BLaER1 (cell line): ENCODE results near the gene OXLD1.
"Not testable (repeated sequence)": the region's sequence is repeated elsewhere in the genome, so short reads cannot be mapped to it uniquely, and the experiment has no call there.

ENCODE experiments used
- H3K27ac ChIP-seq: shearing (Covaris generic); formaldehyde crosslinking; 2 replicates; pipeline ENCODE4 v1.8.1; 2022
- H3K27me3 ChIP-seq: shearing (Covaris generic); formaldehyde crosslinking; 2 replicates; pipeline ENCODE4 v1.8.1; 2022
- H3K36me3 ChIP-seq: shearing (Covaris generic); formaldehyde crosslinking; 2 replicates; pipeline ENCODE4 v1.8.1; 2022
- H3K4me1 ChIP-seq: shearing (Covaris generic); formaldehyde crosslinking; 2 replicates; pipeline ENCODE4 v1.8.1; 2022
- H3K4me2 ChIP-seq: shearing (Covaris generic); formaldehyde crosslinking; 2 replicates; pipeline ENCODE4 v1.8.1; 2022
- H3K4me3 ChIP-seq: shearing (Covaris generic); formaldehyde crosslinking; 2 replicates; pipeline ENCODE4 v1.8.1; 2022
- H3K9ac ChIP-seq: shearing (Covaris generic); formaldehyde crosslinking; 2 replicates; pipeline ENCODE4 v1.8.1; 2022
- H3K9me3 ChIP-seq: shearing (Covaris generic); formaldehyde crosslinking; 2 replicates; pipeline ENCODE4 v1.8.1; 2022
- H4K20me1 ChIP-seq: shearing (Covaris generic); formaldehyde crosslinking; 2 replicates; pipeline ENCODE4 v1.8.1; 2022
- Cebpa-rat ChIP-seq: shearing (Covaris generic); IDR thresholded peaks from 2 replicates; pipeline ENCODE4 v1.8.1; 2022

The OXLD1 gene

GRCh38 chr17:81683584-81684441, 17.4 kb upstream of the OXLD1 start, which contains the start of the genes ARL16 and HGS:
Gene ARL16 (minus strand): TSS chr17:81683797. CDS start chr17:81683753, 44 bp downstream.
Gene HGS (plus strand): TSS chr17:81684011. CDS start chr17:81684067, 56 bp downstream.
- Histone ChIP-seq H3K9ac (peak within 1 kb of the TSS; percentile 99), H3K9me3 (no peaks in the 10 kb centered on the region), H3K27ac (peak within 1 kb of the TSS; percentile 95), H3K36me3 (peaks cover 63% of the 10 kb centered on the region), H3K4me3 (peak within 1 kb of the TSS; percentile 96), H4K20me1 (peaks cover 59% of the 10 kb centered on the region), H3K27me3 (no peaks in the 10 kb centered on the region), H3K4me1 (peaks cover 56% of the 10 kb centered on the region), H3K4me2 (peak within 1 kb of the TSS; percentile 97)
- no peak for TF ChIP-seq Cebpa-rat

GRCh38 chr17:81683208-81683583, 16.8 kb upstream of the OXLD1 start:
- Histone ChIP-seq H3K36me3 (peaks cover 62% of the 10 kb centered on the region), H3K9me3 (no peaks in the 10 kb centered on the region), H3K4me3 (peak overlapping the region; percentile 96), H3K9ac (peak overlapping the region; percentile 99), H4K20me1 (peaks cover 53% of the 10 kb centered on the region), H3K27me3 (no peaks in the 10 kb centered on the region), H3K4me1 (peaks cover 60% of the 10 kb centered on the region), H3K27ac (peak overlapping the region; percentile 95), H3K4me2 (peak overlapping the region; percentile 93)
- no peak for TF ChIP-seq Cebpa-rat

GRCh38 chr17:81682565-81683207, 16.3 kb upstream of the OXLD1 start:
- peak overlapping the region; percentile 95 for H3K27ac ChIP-seq
- H3K27me3 ChIP-seq, result no peaks in the 10 kb centered on the region
- peak overlapping the region; percentile 99 for H3K9ac ChIP-seq
- peak overlapping the region; percentile 93 for H3K4me2 ChIP-seq
- peak overlapping the region; percentile 96 for H3K4me3 ChIP-seq
- H3K36me3 ChIP-seq, result peaks cover 57% of the 10 kb centered on the region
- H3K4me1 ChIP-seq, result peaks cover 65% of the 10 kb centered on the region
- peaks cover 48% of the 10 kb centered on the region for H4K20me1 ChIP-seq
- TF ChIP-seq Cebpa-rat, result no peak
- H3K9me3 ChIP-seq, result no peaks in the 10 kb centered on the region

- peak overlapping the region; percentile 93 for H3K4me2 ChIP-seq
Observed at GRCh38 chr17:81681672-81682071, 15.3 kb upstream of the OXLD1 start.

GRCh38 chr17:81680150-81680549, 13.7 kb upstream of the OXLD1 start:
- no peak for TF ChIP-seq Cebpa-rat
- Histone ChIP-seq H4K20me1 (peaks cover 22% of the 10 kb centered on the region), H3K27ac (peak overlapping the region; percentile 65), H3K9ac (0 out of 2 replicates have a peak overlapping the region, but pooled peaks have one; percentile 19), H3K4me3 (no peak overlapping the region), H3K36me3 (peaks cover 32% of the 10 kb centered on the region), H3K4me1 (peaks cover 82% of the 10 kb centered on the region), H3K27me3 (no peaks in the 10 kb centered on the region), H3K4me2 (peak overlapping the region; percentile 93), H3K9me3 (no peaks in the 10 kb centered on the region)

More at GRCh38 chr17:81681672-81682071, 15.3 kb upstream of the OXLD1 start:
- peak overlapping the region; percentile 96 for H3K4me3 ChIP-seq
- no peak for TF ChIP-seq Cebpa-rat
- H3K27ac ChIP-seq, result peak overlapping the region; percentile 95
- peaks cover 37% of the 10 kb centered on the region for H4K20me1 ChIP-seq
- H3K9me3 ChIP-seq, result no peaks in the 10 kb centered on the region
- no peaks in the 10 kb centered on the region for H3K27me3 ChIP-seq
- H3K4me1 ChIP-seq, result peaks cover 75% of the 10 kb centered on the region
- H3K36me3 ChIP-seq, result peaks cover 47% of the 10 kb centered on the region
- H3K9ac ChIP-seq, result peak overlapping the region; percentile 99

GRCh38 chr17:81676906-81677305, 10.5 kb upstream of the OXLD1 start:
- Histone ChIP-seq H3K4me1 (peaks cover 96% of the 10 kb centered on the region), H3K36me3 (peaks cover 62% of the 10 kb centered on the region)

GRCh38 chr17:81675515-81676221, 9.3 kb upstream of the OXLD1 start:
- not testable (repeated sequence) for H3K9me3 ChIP-seq, H3K27me3 ChIP-seq
- H3K9ac ChIP-seq, result peak overlapping the region; percentile 81
- peaks cover 66% of the 10 kb centered on the region for H3K36me3 ChIP-seq
- peak overlapping the region; percentile 98 for H3K4me2 ChIP-seq
- peak overlapping the region; percentile 50 for H3K4me3 ChIP-seq
- peaks cover 88% of the 10 kb centered on the region for H3K4me1 ChIP-seq
- H4K20me1 ChIP-seq, result peaks cover 23% of the 10 kb centered on the region; the same call in 1 of the 2 replicates
- peak overlapping the region; percentile 91 for H3K27ac ChIP-seq

More at GRCh38 chr17:81676906-81677305, 10.5 kb upstream of the OXLD1 start:
- peak overlapping the region; percentile 59 for H3K9ac ChIP-seq
- no peaks in the 10 kb centered on the region for H3K27me3 ChIP-seq
- TF ChIP-seq Cebpa-rat, result no peak
- H3K4me2 ChIP-seq, result peak overlapping the region; percentile 98
- no peak overlapping the region for H3K4me3 ChIP-seq
- no peaks in the 10 kb centered on the region for H3K9me3 ChIP-seq
- H4K20me1 ChIP-seq, result peaks cover 17% of the 10 kb centered on the region; the same call in 1 of the 2 replicates
- H3K27ac ChIP-seq, result peak overlapping the region; percentile 91

- Histone ChIP-seq H3K4me3 (no peak overlapping the region), H3K27ac (peak overlapping the region; percentile 90), H3K27me3 (no peaks in the 10 kb centered on the region), H3K9me3 (no peaks in the 10 kb centered on the region), H3K4me2 (peak overlapping the region; percentile 98), H3K36me3 (peaks cover 67% of the 10 kb centered on the region), H3K4me1 (peaks cover 83% of the 10 kb centered on the region), H3K9ac (peak overlapping the region; percentile 81), H4K20me1 (peaks cover 33% of the 10 kb centered on the region)
- no peak for TF ChIP-seq Cebpa-rat
Observed at GRCh38 chr17:81673561-81674258, 7.3 kb upstream of the OXLD1 start.

- H3K36me3 ChIP-seq, result peaks cover 71% of the 10 kb centered on the region
- no peaks in the 10 kb centered on the region for H3K27me3 ChIP-seq
- H3K9me3 ChIP-seq, result no peaks in the 10 kb centered on the region
- peak overlapping the region; percentile 90; the same call in 1 of the 2 replicates for H3K27ac ChIP-seq
- peaks cover 33% of the 10 kb centered on the region for H4K20me1 ChIP-seq
- no peak overlapping the region for H3K4me2 ChIP-seq
- no peak for TF ChIP-seq Cebpa-rat
- peak overlapping the region; percentile 29; the same call in 1 of the 2 replicates for H3K9ac ChIP-seq
- no peak overlapping the region for H3K4me3 ChIP-seq
- peaks cover 85% of the 10 kb centered on the region for H3K4me1 ChIP-seq
Observed at GRCh38 chr17:81672954-81673353, 6.5 kb upstream of the OXLD1 start.
